Right atrium auricular region (tissue), 2 donors: ENCODE results near the gene SLC8A2. TPM values are rescaled to one million over a fixed set of nuclear protein-coding genes. Genes with fewer than 3 reads are reported as not detected.
"Not testable (repeated sequence)": the region's sequence is repeated elsewhere in the genome, so short reads cannot be mapped to it uniquely, and the experiment has no call there.

Source experiments
- DNase-seq: peaks from one replicate; pipeline ENCODE4 v3.0.0-alpha.2; 2019; ENCODE audit warnings: low spot score
- H3K27ac ChIP-seq, 2 donors: fragments of 200-600 bp; sonication (generic); 1 replicate in 1 of 2; 2 replicates in 1 of 2; pipeline ENCODE4 v1.5.1; 2016 to 2019
- H3K27me3 ChIP-seq, 2 donors: fragments of 200-600 bp; sonication (generic); one replicate each; pipeline versions ENCODE4 v1.5.1 to v1.6.0; 2017 to 2019
- H3K36me3 ChIP-seq: fragments of 200-600 bp; sonication (generic); one replicate; pipeline ENCODE4 v1.5.1; 2016
- H3K4me1 ChIP-seq, 2 donors: fragments of 200-600 bp; sonication (generic); one replicate each; pipeline versions ENCODE4 v1.5.1 to v1.6.0; 2017 to 2019
- H3K4me3 ChIP-seq, 2 donors: fragments of 200-600 bp; sonication (generic); 1 replicate in 1 of 2; 2 replicates in 1 of 2; pipeline ENCODE4 v1.5.1; 2017 to 2019; ENCODE audit warnings: mild to moderate bottlenecking in 1 of 2, moderate library complexity in 1 of 2
- H3K9me3 ChIP-seq, 2 donors: fragments of 200-600 bp; sonication (generic); one replicate each; pipeline ENCODE4 v1.5.1; 2019
- total RNA-seq, 2 donors: library from RNA; depleted of rRNA; stranded (reverse); fragments of >200 nt; gene quantifications; one replicate each; pipeline ENCODE4 v1.1.0, GENCODE V29; 2016
- TF ChIP-seq, protein P1 (sequence below), 2 donors: fragments of 200-600 bp; sonication (generic); IDR thresholded peaks; one replicate each; pipeline ENCODE4 v1.5.1; 2019; ENCODE audit warnings: antibody characterized with exemption in 2 of 2

Gene SLC8A2
- total RNA-seq, 2 donors from 2014 or later: 0.28 to 0.37 TPM

DNA sequence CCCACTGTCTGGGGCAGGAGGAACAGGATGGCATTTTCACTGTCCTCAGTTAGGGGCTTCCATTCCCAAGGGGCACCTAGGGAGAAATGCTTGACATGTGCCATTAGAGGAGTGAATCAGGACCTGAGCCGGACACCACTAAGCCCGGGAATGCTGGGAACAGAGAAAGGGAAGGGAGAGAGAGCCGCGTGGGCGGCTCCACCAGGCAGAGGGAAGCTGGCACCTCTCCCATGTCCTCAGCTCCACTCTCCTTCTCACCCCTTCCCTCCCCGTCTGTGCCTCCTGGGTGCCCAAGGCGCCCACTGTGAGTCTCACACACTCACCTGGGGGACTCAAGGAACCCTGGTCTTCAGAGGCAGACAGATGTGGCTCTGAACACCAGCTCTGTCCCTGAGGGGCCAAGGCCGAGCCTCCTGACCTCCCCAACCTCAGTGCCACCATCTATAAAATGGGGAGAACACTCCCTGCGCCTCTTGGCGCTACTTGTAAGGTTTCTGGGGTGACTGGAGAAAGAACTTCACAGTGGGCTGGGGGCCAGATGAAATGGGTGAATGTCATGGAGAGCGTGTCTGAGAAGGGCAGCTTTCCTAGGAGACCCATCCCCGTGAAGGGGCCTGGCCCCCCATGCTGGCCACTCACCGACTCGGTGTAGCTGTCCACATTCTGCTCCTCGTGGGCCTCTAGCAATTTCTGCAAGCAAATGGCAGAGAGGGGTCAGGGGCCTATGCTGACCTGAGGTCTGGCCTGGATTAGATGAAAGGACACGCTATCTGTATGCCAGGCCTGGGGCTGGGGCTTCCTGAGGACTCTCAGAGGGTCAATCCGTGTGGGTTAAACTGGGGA is 17.6 kb upstream of the SLC8A2 start:
- Histone ChIP-seq H3K27ac (no peak overlapping the region), H3K4me3 (no peak overlapping the region), H3K27me3 (no peaks in the 10 kb centered on the region), H3K4me1 (peaks cover 0 to 39% of the 10 kb centered on the region in 2 donors), H3K9me3 (no peaks in the 10 kb centered on the region), H3K36me3 (peaks cover 52% of the 10 kb centered on the region)
- DNase-seq: no peak
- TF ChIP-seq, protein P1, sequence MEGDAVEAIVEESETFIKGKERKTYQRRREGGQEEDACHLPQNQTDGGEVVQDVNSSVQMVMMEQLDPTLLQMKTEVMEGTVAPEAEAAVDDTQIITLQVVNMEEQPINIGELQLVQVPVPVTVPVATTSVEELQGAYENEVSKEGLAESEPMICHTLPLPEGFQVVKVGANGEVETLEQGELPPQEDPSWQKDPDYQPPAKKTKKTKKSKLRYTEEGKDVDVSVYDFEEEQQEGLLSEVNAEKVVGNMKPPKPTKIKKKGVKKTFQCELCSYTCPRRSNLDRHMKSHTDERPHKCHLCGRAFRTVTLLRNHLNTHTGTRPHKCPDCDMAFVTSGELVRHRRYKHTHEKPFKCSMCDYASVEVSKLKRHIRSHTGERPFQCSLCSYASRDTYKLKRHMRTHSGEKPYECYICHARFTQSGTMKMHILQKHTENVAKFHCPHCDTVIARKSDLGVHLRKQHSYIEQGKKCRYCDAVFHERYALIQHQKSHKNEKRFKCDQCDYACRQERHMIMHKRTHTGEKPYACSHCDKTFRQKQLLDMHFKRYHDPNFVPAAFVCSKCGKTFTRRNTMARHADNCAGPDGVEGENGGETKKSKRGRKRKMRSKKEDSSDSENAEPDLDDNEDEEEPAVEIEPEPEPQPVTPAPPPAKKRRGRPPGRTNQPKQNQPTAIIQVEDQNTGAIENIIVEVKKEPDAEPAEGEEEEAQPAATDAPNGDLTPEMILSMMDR (IDR thresholded peaks at IDR 0.05): no peak

- peaks cover 0 to 33% of the 10 kb centered on the region in 2 donors for H3K4me1 ChIP-seq
- peaks cover 44% of the 10 kb centered on the region for H3K36me3 ChIP-seq
- no peak overlapping the region for H3K27ac ChIP-seq
- DNase-seq: no peak
- H3K4me3 ChIP-seq: no peak overlapping the region
- no peaks in the 10 kb centered on the region for H3K9me3 ChIP-seq
- no peaks in the 10 kb centered on the region for H3K27me3 ChIP-seq
- TF ChIP-seq, protein P1 (IDR thresholded peaks at IDR 0.05): no peak
Measured at GRCh38 chr19:47487551-47488515, 16.1 kb upstream of the SLC8A2 start.

- TF ChIP-seq, protein P1 (IDR thresholded peaks at IDR 0.05): no peak
- H3K9me3 ChIP-seq: no peaks in the 10 kb centered on the region
- no peak overlapping the region for H3K27ac ChIP-seq
- H3K27me3 ChIP-seq: no peaks in the 10 kb centered on the region
- peaks cover 37% of the 10 kb centered on the region for H3K36me3 ChIP-seq
- H3K4me3 ChIP-seq: no peak overlapping the region
- H3K4me1 ChIP-seq: peaks cover 0 to 24% of the 10 kb centered on the region in 2 donors
- no peak for DNase-seq
Measured at GRCh38 chr19:47486900-47487299, 15.2 kb upstream of the SLC8A2 start.

- not testable (repeated sequence) for H3K9me3 ChIP-seq, H3K27ac ChIP-seq, DNase-seq, H3K4me3 ChIP-seq, H3K27me3 ChIP-seq
- Histone ChIP-seq H3K4me1 (peaks cover 0 to 17% of the 10 kb centered on the region in 2 donors), H3K36me3 (peaks cover 30% of the 10 kb centered on the region)
Measured at GRCh38 chr19:47486220-47486619, 14.5 kb upstream of the SLC8A2 start.

DNA sequence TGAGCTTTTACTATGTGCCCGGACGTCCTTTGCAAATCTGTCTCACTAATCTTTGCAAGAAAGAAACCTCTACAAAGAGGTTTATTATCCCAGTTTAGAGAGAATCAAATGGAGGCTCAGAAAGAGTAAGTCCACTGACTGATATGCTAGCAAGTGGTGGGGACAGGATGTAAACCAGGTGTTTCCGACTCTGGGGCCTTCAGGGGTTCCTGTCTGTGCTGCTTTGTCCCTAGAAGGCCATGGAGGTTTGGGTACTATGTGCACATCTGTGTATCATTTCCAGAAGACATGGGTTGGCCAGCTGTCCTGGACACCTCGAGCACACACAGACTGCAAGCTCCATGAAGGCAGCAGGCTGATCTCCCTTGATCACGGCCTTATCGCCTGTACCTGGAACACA is 13.5 kb upstream of the SLC8A2 start:
- peaks cover 27% of the 10 kb centered on the region for H3K36me3 ChIP-seq
- DNase-seq: no peak
- TF ChIP-seq, protein P1 (IDR thresholded peaks at IDR 0.05): no peak
- no peaks in the 10 kb centered on the region for H3K9me3 ChIP-seq
- H3K27ac ChIP-seq: peak overlapping the region in 1 of 2 donors; percentile 94
- no peak overlapping the region for H3K4me3 ChIP-seq
- H3K4me1 ChIP-seq: peaks cover 0 to 18% of the 10 kb centered on the region in 2 donors
- H3K27me3 ChIP-seq: no peaks in the 10 kb centered on the region
